HG03103 (cell line): ENCODE measurements around the gene LRMDA.

Source experiments
- ATAC-seq: cut with Tn5 transposase; IDR thresholded peaks from one replicate; pipeline ENCODE4 v1.9.1; 2021; ENCODE audit warnings: low read depth; ENCODE audit not compliant: unreplicated experiment

LRMDA gene

GRCh38 chr10:76541852-76542251 lies 1110.4 kb downstream of the LRMDA start:
- no peak for ATAC-seq

- ATAC-seq = no peak
These were observed 1111.0 kb downstream of the LRMDA start for GRCh38 chr10:76542307-76542930.

GRCh38 chr10:76543655-76544054 lies 1112.2 kb downstream of the LRMDA start:
- no peak for ATAC-seq

- no peak for ATAC-seq
These were observed 1113.4 kb downstream of the LRMDA start for GRCh38 chr10:76544789-76545188.

GRCh38 chr10:76546411-76546810 lies 1115.0 kb downstream of the LRMDA start:
- no peak for ATAC-seq

GRCh38 chr10:76547352-76547972 lies 1116.0 kb downstream of the LRMDA start:
- peak; percentile 64 for ATAC-seq

- ATAC-seq = no peak
These were observed 1117.3 kb downstream of the LRMDA start for GRCh38 chr10:76548716-76549115.

- no peak for ATAC-seq
These were observed 1117.7 kb downstream of the LRMDA start for GRCh38 chr10:76549171-76549570.

GRCh38 chr10:76550806-76551205 lies 1119.4 kb downstream of the LRMDA start:
- ATAC-seq = no peak

- ATAC-seq = no peak
These were observed 1120.9 kb downstream of the LRMDA start for GRCh38 chr10:76552091-76552873.

- no peak for ATAC-seq
These were observed 1122.0 kb downstream of the LRMDA start for GRCh38 chr10:76553263-76554032.

- ATAC-seq = no peak
These were observed 1122.6 kb downstream of the LRMDA start for GRCh38 chr10:76554033-76554408.

GRCh38 chr10:76554478-76554877 lies 1123.1 kb downstream of the LRMDA start:
- no peak for ATAC-seq

GRCh38 chr10:76555067-76555670 lies 1123.7 kb downstream of the LRMDA start:
- no peak for ATAC-seq

GRCh38 chr10:76557366-76557765 lies 1125.9 kb downstream of the LRMDA start:
- no peak for ATAC-seq

- no peak for ATAC-seq
These were observed 1127.2 kb downstream of the LRMDA start for GRCh38 chr10:76558586-76558985.

- ATAC-seq = no peak
These were observed 1127.8 kb downstream of the LRMDA start for GRCh38 chr10:76558996-76559891.

GRCh38 chr10:76559892-76560220 lies 1128.4 kb downstream of the LRMDA start:
- ATAC-seq = no peak

- ATAC-seq = no peak
These were observed 1128.9 kb downstream of the LRMDA start for GRCh38 chr10:76560338-76560737.

GRCh38 chr10:76563286-76563685 lies 1131.9 kb downstream of the LRMDA start:
- ATAC-seq = no peak
